ENCODE results near the gene CALCOCO2.

CALCOCO2 gene

GRCh38 chr17:48799069-48799723 lies 31.6 kb upstream of the CALCOCO2 start:
- DNase-seq (ENCODE audit: low read depth): no peak
- no peak for TF ChIP-seq CTCF (conservative IDR thresholded peaks at IDR 0.05; ENCODE audit: low read length)
- no peak overlapping the region for H3K4me3 ChIP-seq (ENCODE audit: low read length)

GRCh38 chr17:48800626-48801217 lies 30.1 kb upstream of the CALCOCO2 start:
- TF ChIP-seq CTCF (conservative IDR thresholded peaks at IDR 0.05; ENCODE audit: low read length): no peak
- DNase-seq (ENCODE audit: low read depth): no peak
- H3K4me3 ChIP-seq (ENCODE audit: low read length): no peak overlapping the region

- peak; percentile 88 for TF ChIP-seq CTCF (conservative IDR thresholded peaks at IDR 0.05; ENCODE audit: low read length)
- no peak overlapping the region for H3K4me3 ChIP-seq (ENCODE audit: low read length)
- DNase-seq (ENCODE audit: low read depth): peak; percentile 36
Observed at GRCh38 chr17:48804936-48805411, 25.9 kb upstream of the CALCOCO2 start.

DNA sequence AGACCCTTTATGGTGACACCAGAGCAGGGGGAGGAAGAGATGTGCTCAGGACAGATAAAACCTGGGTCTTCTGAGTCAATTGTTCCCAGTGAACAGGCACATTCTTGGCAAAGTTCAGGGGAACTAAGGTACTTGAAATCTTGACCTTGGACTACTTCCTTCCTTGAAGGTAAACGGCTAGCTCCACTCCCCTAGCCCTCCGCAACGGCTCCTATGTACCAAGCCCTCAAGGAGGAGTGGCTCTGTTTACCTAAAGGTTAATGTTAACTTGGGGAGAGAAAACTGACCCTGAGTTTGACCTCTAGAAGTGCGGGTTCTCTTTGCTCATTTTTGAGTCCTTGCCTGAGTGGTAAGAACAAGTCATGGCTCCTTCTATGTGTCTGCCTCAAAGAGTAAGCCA lies 21.7 kb upstream of the CALCOCO2 start:
- DNase-seq (ENCODE audit: low read depth): no peak
- no peak for TF ChIP-seq CTCF (conservative IDR thresholded peaks at IDR 0.05; ENCODE audit: low read length)
- H3K4me3 ChIP-seq (ENCODE audit: low read length): no peak overlapping the region

DNA sequence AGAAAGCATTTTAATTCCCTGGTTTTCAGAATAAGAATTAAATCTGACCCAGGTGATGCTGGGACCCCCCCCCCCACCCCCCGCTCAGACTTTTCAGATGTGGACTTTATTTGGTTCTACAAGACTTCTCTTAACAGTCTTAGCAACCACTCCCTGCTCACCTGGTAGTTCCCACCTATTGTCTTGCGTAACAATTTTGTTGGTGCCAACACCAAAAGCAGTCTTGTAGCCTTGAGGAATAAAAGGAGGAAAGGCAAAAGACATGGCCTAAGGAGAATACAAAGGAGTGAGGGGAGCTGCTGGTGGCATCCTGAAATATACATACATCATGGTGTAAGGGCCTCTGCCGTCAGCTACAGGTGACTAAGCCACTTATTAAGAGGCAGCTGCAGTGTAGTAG lies 18.8 kb upstream of the CALCOCO2 start:
- H3K4me3 ChIP-seq (ENCODE audit: low read length): no peak overlapping the region
- no peak for DNase-seq (ENCODE audit: low read depth)
- no peak for TF ChIP-seq CTCF (conservative IDR thresholded peaks at IDR 0.05; ENCODE audit: low read length)

GRCh38 chr17:48814504-48814903 lies 16.3 kb upstream of the CALCOCO2 start:
- peak; percentile 17 for DNase-seq (ENCODE audit: low read depth)
- TF ChIP-seq CTCF (conservative IDR thresholded peaks at IDR 0.05; ENCODE audit: low read length): peak; percentile 85
- H3K4me3 ChIP-seq (ENCODE audit: low read length): no peak overlapping the region

DNA sequence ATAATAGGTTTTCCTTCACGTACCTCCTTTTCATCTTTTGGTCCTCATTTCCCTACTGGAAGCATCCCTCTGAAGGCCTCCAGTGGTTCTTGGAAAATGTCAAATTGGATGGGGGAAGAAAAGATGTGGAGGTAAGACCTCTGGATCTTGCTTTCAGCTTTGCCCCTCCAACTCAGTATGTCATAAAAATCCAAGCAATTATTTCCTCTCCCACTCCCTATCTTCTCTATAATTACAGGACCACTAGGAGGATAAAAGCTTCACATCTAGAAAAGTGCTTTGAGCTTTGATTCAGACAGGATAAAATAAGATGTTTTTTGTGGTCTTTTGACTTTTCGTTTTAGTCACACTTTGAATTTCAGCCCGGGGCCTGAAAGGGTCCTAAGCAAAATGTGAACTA lies 15.5 kb upstream of the CALCOCO2 start:
- no peak overlapping the region for H3K4me3 ChIP-seq (ENCODE audit: low read length)
- no peak for DNase-seq (ENCODE audit: low read depth)
- TF ChIP-seq CTCF (conservative IDR thresholded peaks at IDR 0.05; ENCODE audit: low read length): no peak

Data from AG10803 (cell line).